Natural killer cell (primary cell): ENCODE data around the gene RPS6KA5. TPM values are rescaled to one million over a fixed set of nuclear protein-coding genes. Genes with fewer than 3 reads are reported as not detected.

Source experiments
- ATAC-seq, 3 donors: fragments of 150-1000 bp in 2 of 3; fragments of 200-7000 bp in 1 of 3; cut with Tn5 transposase; 1 replicate in 1 of 3; 2 replicates in 2 of 3; pipeline ENCODE4 v1.10.0; 2021; ENCODE audit warnings: mild to moderate bottlenecking in 2 of 3, moderate library complexity in 2 of 3
- DNase-seq, 2 donors: peaks; one replicate each; pipeline versions ENCODE4 v3.0.0 to v3.0.0-alpha.2; 2013 to 2021; ENCODE audit warnings: mixed read lengths in 1 of 2
- H3K27ac ChIP-seq: one replicate; pipeline ENCODE4 v1.5.1; 2013; ENCODE audit warnings: mild to moderate bottlenecking, low read length
- H3K27me3 ChIP-seq: one replicate; pipeline ENCODE4 v1.6.1; 2013; ENCODE audit warnings: low read length; ENCODE audit not compliant: control insufficient read depth, insufficient read depth
- H3K36me3 ChIP-seq: one replicate; pipeline ENCODE4 v1.6.1; 2013; ENCODE audit warnings: low read length; ENCODE audit not compliant: control insufficient read depth, insufficient read depth
- H3K4me1 ChIP-seq: one replicate; pipeline ENCODE4 v1.6.1; 2013; ENCODE audit warnings: low read length; ENCODE audit not compliant: control insufficient read depth, insufficient read depth
- H3K4me3 ChIP-seq: one replicate; pipeline ENCODE4 v1.5.1; 2013; ENCODE audit warnings: low read length
- H3K9me3 ChIP-seq: one replicate; pipeline ENCODE4 v1.6.1; 2013; ENCODE audit warnings: low read length; ENCODE audit not compliant: control insufficient read depth, insufficient read depth
- H3K27ac Mint-ChIP-seq, 2 donors: one replicate each; pipeline ENCODE4 v1.8.0; 2022; ENCODE audit warnings: mild to moderate bottlenecking in 2 of 2, mixed read lengths in 2 of 2, moderate library complexity in 1 of 2
- H3K27me3 Mint-ChIP-seq, 2 donors: one replicate each; pipeline ENCODE4 v1.8.0; 2022; ENCODE audit warnings: low read depth in 2 of 2, mixed read lengths in 2 of 2
- H3K36me3 Mint-ChIP-seq: one replicate; pipeline ENCODE4 v1.8.0; 2022; ENCODE audit warnings: mixed read lengths
- H3K4me1 Mint-ChIP-seq, 2 donors: one replicate each; pipeline ENCODE4 v1.8.0; 2022; ENCODE audit warnings: mixed read lengths in 2 of 2
- H3K4me3 Mint-ChIP-seq: one replicate; pipeline ENCODE4 v1.8.0; 2022; ENCODE audit warnings: mild to moderate bottlenecking, moderate library complexity, mixed read lengths
- H3K9me3 Mint-ChIP-seq, 2 donors: one replicate each; pipeline ENCODE4 v1.8.0; 2022; ENCODE audit warnings: mixed read lengths in 2 of 2
- WGBS: methylation state at CpG from one replicate; pipeline ENCODE4 v1.1.7; 2013; ENCODE audit warnings: missing lambda C conversion rate; ENCODE audit not compliant: insufficient coverage; 5-methylcytosine and 5-hydroxymethylcytosine counted together
- intact Hi-C: fragments of 100-400 bp; cut with micrococcal nuclease; formaldehyde crosslinking; loops from one replicate; pipeline ENCODE4 v1.14.2; 2022
- total RNA-seq, 4 donors: library from RNA; stranded (reverse); fragments of 120-200 nt in 1 of 4; gene quantifications; one replicate each; pipeline versions ENCODE4 v1.2.3 to v1.2.4, GENCODE V29; 2013 to 2022
- TF ChIP-seq, protein P1 (sequence below): fragments of 200-600 bp; IDR thresholded peaks from one replicate; pipeline ENCODE4 v1.8.0; 2022; ENCODE audit warnings: antibody characterized with exemption

Gene RPS6KA5
- total RNA-seq, 3 donors from 2014 or later (not counting 1 experiment from before 2014, with no cell fraction given) = 24.1 to 28.5 (median 27.9) TPM

DNA sequence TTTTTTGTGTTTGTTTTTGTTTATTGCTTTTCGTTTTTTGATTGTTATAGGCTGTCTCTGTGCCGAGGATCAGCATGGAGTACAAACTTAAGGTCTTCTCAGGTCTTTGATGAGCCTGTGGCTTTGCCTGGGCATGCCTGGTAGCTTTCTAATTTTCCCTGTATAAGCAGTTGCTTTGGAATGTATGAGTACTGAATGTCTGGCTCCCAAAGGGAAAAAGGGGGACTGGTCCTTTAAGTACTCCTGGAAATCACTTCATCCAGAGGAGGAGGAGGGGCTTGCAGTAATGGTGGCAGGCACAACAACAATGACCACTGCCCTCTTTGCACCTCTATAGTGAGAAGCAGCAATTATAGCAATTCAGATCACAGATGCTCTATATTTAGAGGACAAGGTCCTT is 176.7 kb downstream of the RPS6KA5 start:
- Mint-ChIP-seq H3K4me3 (no peak overlapping the region), H3K27ac (no peak overlapping the region), H3K4me1 (no peaks in the 10 kb centered on the region), H3K9me3 (peaks cover 3% of the 10 kb centered on the region in 2 donors), H3K27me3 (no peaks in the 10 kb centered on the region), H3K36me3 (peaks cover 12% of the 10 kb centered on the region)
- 84% methylated on average over 2 of the region's 2 CpGs for WGBS
- Histone ChIP-seq H3K4me1 (no peaks in the 10 kb centered on the region), H3K4me3 (no peak overlapping the region), H3K27me3 (no peaks in the 10 kb centered on the region), H3K36me3 (peaks cover 3% of the 10 kb centered on the region), H3K27ac (no peak overlapping the region), H3K9me3 (peaks cover 4% of the 10 kb centered on the region)
- intact Hi-C loops = no loop called here
- TF ChIP-seq, protein P1, sequence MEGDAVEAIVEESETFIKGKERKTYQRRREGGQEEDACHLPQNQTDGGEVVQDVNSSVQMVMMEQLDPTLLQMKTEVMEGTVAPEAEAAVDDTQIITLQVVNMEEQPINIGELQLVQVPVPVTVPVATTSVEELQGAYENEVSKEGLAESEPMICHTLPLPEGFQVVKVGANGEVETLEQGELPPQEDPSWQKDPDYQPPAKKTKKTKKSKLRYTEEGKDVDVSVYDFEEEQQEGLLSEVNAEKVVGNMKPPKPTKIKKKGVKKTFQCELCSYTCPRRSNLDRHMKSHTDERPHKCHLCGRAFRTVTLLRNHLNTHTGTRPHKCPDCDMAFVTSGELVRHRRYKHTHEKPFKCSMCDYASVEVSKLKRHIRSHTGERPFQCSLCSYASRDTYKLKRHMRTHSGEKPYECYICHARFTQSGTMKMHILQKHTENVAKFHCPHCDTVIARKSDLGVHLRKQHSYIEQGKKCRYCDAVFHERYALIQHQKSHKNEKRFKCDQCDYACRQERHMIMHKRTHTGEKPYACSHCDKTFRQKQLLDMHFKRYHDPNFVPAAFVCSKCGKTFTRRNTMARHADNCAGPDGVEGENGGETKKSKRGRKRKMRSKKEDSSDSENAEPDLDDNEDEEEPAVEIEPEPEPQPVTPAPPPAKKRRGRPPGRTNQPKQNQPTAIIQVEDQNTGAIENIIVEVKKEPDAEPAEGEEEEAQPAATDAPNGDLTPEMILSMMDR = no peak
- DNase-seq (no peak), ATAC-seq (no peak)

GRCh38 chr14:90883197-90883596 is 177.2 kb downstream of the RPS6KA5 start:
- Mint-ChIP-seq H3K4me1 (no peaks in the 10 kb centered on the region), H3K27ac (no peak overlapping the region), H3K9me3 (peaks cover 3% of the 10 kb centered on the region in 2 donors), H3K27me3 (no peaks in the 10 kb centered on the region), H3K36me3 (peaks cover 12% of the 10 kb centered on the region), H3K4me3 (no peak overlapping the region)
- no peaks in the 10 kb centered on the region for H3K4me1 ChIP-seq
- no peak overlapping the region for H3K27ac ChIP-seq
- WGBS = 100% methylated on average over 2 of the region's 2 CpGs
- intact Hi-C loops = no loop called here
- peaks cover 3% of the 10 kb centered on the region for H3K36me3 ChIP-seq
- ATAC-seq = no peak
- TF ChIP-seq, protein P1 = no peak
- peaks cover 4% of the 10 kb centered on the region for H3K9me3 ChIP-seq
- no peak overlapping the region for H3K4me3 ChIP-seq
- no peak for DNase-seq
- no peaks in the 10 kb centered on the region for H3K27me3 ChIP-seq

GRCh38 chr14:90880282-90880681 is 180.2 kb downstream of the RPS6KA5 start:
- no peak overlapping the region for H3K27ac Mint-ChIP-seq
- peaks cover 4% of the 10 kb centered on the region for H3K36me3 ChIP-seq
- WGBS = 100% methylated on average over 1 of the region's 2 CpGs
- H3K4me3 ChIP-seq = no peak overlapping the region
- peaks cover 3% of the 10 kb centered on the region in 2 donors for H3K9me3 Mint-ChIP-seq
- no peaks in the 10 kb centered on the region for H3K27me3 Mint-ChIP-seq
- no peak overlapping the region for H3K4me3 Mint-ChIP-seq
- H3K9me3 ChIP-seq = peaks cover 4% of the 10 kb centered on the region
- no peak overlapping the region for H3K27ac ChIP-seq
- no peaks in the 10 kb centered on the region for H3K27me3 ChIP-seq
- intact Hi-C loops = no loop called here
- TF ChIP-seq, protein P1 = no peak
- H3K4me1 Mint-ChIP-seq = no peaks in the 10 kb centered on the region
- peaks cover 12% of the 10 kb centered on the region for H3K36me3 Mint-ChIP-seq
- H3K4me1 ChIP-seq = no peaks in the 10 kb centered on the region
- ATAC-seq (no peak), DNase-seq (no peak)

GRCh38 chr14:90874599-90874998 is 185.8 kb downstream of the RPS6KA5 start:
- Mint-ChIP-seq H3K27ac (no peak overlapping the region), H3K4me1 (no peaks in the 10 kb centered on the region), H3K36me3 (peaks cover 25% of the 10 kb centered on the region), H3K4me3 (no peak overlapping the region), H3K9me3 (no peaks in the 10 kb centered on the region), H3K27me3 (no peaks in the 10 kb centered on the region)
- no peak overlapping the region for H3K4me3 ChIP-seq
- H3K27me3 ChIP-seq = no peaks in the 10 kb centered on the region
- H3K36me3 ChIP-seq = peaks cover 28% of the 10 kb centered on the region
- H3K4me1 ChIP-seq = no peaks in the 10 kb centered on the region
- intact Hi-C loops = no loop called here
- ATAC-seq (no peak), DNase-seq (no peak)
- 98% methylated on average over 5 of the region's 5 CpGs for WGBS
- TF ChIP-seq, protein P1 = no peak
- no peaks in the 10 kb centered on the region for H3K9me3 ChIP-seq
- H3K27ac ChIP-seq = no peak overlapping the region
